NB4 (cell line): Measurements from ENCODE around the gene NUFIP2.

Experiments
- DNase-seq: peaks from one replicate; pipeline ENCODE4 v3.0.0; 2010; ENCODE audit warnings: low read depth
- H3K4me3 ChIP-seq: one replicate; pipeline ENCODE4 v1.5.1; 2011; ENCODE audit warnings: mild to moderate bottlenecking, low read depth, low read length, moderate library complexity
- MAX ChIP-seq: IDR thresholded peaks from 2 replicates; pipeline ENCODE4 v1.6.1; 2011; ENCODE audit warnings: low read depth, low read length
- MYC ChIP-seq: IDR thresholded peaks from 2 replicates; pipeline ENCODE4 v1.6.1; 2011; ENCODE audit warnings: low read depth, low read length
- POLR2A ChIP-seq: IDR thresholded peaks from 2 replicates; pipeline ENCODE4 v1.6.1; 2011; ENCODE audit warnings: mild to moderate bottlenecking; ENCODE audit not compliant: insufficient read length; ENCODE audit errors: extremely low read depth
- TF ChIP-seq, protein P1 (sequence below): IDR thresholded peaks from one replicate; pipeline ENCODE4 v1.5.1; 2012; ENCODE audit warnings: low read depth, low read length

Gene NUFIP2

GRCh38 chr17:29257756-29258155 lies 36.2 kb downstream of the NUFIP2 start:
- TF ChIP-seq, protein P1, sequence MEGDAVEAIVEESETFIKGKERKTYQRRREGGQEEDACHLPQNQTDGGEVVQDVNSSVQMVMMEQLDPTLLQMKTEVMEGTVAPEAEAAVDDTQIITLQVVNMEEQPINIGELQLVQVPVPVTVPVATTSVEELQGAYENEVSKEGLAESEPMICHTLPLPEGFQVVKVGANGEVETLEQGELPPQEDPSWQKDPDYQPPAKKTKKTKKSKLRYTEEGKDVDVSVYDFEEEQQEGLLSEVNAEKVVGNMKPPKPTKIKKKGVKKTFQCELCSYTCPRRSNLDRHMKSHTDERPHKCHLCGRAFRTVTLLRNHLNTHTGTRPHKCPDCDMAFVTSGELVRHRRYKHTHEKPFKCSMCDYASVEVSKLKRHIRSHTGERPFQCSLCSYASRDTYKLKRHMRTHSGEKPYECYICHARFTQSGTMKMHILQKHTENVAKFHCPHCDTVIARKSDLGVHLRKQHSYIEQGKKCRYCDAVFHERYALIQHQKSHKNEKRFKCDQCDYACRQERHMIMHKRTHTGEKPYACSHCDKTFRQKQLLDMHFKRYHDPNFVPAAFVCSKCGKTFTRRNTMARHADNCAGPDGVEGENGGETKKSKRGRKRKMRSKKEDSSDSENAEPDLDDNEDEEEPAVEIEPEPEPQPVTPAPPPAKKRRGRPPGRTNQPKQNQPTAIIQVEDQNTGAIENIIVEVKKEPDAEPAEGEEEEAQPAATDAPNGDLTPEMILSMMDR: no peak
- TF ChIP-seq POLR2A (no peak), MYC (no peak), MAX (no peak)

GRCh38 chr17:29256735-29257466 lies 37.0 kb downstream of the NUFIP2 start:
- no peak for TF ChIP-seq POLR2A
- TF ChIP-seq MAX: no peak
- no peak for TF ChIP-seq MYC
- TF ChIP-seq, protein P1: no peak
- no peak overlapping the region for H3K4me3 ChIP-seq
- DNase-seq: no peak

More at GRCh38 chr17:29257756-29258155, 36.2 kb downstream of the NUFIP2 start:
- no peak overlapping the region for H3K4me3 ChIP-seq
- peak; percentile 53 for DNase-seq

DNA sequence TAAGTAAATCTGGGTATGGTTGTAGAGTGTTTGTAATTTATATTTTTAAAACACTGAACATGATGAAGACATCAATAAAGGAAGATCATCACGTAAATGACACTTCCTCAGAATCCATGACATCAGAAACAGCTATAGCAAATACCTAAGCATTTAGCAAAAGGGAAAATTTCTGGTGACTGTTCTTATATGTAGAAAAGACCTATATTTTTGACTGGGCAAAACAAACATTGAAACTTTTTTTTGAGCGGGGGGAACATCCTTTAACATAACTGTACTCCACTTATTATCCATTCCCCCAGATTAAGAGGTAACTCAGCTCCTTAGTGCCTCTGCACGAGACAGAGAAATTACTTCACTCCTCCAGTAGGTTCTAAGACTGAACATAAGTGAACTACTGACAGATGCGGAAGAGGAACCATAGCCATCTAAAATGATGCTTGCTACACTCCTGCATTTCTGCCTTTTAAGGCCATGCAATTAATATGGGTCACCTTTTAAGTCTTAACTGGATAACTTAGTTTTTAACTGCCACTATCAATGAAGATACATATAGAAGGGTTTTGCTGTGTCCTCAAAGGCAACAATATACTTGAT lies 37.9 kb downstream of the NUFIP2 start:
- no peak overlapping the region for H3K4me3 ChIP-seq
- DNase-seq: no peak
- TF ChIP-seq MYC (no peak), POLR2A (no peak), MAX (no peak)
- TF ChIP-seq, protein P1: no peak

GRCh38 chr17:29253037-29253436 lies 40.9 kb downstream of the NUFIP2 start:
- TF ChIP-seq POLR2A: no peak
- TF ChIP-seq MYC: no peak
- TF ChIP-seq MAX: no peak
- TF ChIP-seq, protein P1: no peak
- no peak overlapping the region for H3K4me3 ChIP-seq
- peak; percentile 21 for DNase-seq

GRCh38 chr17:29252101-29252791 lies 41.7 kb downstream of the NUFIP2 start:
- peak; percentile 71 for DNase-seq

More at GRCh38 chr17:29252101-29252791, 41.7 kb downstream of the NUFIP2 start:
- TF ChIP-seq MAX (no peak), MYC (no peak), POLR2A (no peak)
- TF ChIP-seq, protein P1: peak; percentile 56
- H3K4me3 ChIP-seq: no peak overlapping the region
